NCI-H460 (cell line): Measurements from ENCODE around the gene TXN. TPM values are rescaled to one million over a fixed set of nuclear protein-coding genes. Genes with fewer than 3 reads are reported as not detected.
"Not testable (repeated sequence)": the region's sequence is repeated elsewhere in the genome, so short reads cannot be mapped to it uniquely, and the experiment has no call there.

Source experiments
- DNase-seq: peaks from one replicate; pipeline ENCODE4 v3.0.0-alpha.2; 2016; ENCODE audit warnings: low read depth; ENCODE audit errors: extremely low read depth
- total RNA-seq: library from RNA; depleted of rRNA; stranded (reverse); fragments of >200 nt; shearing (Covaris generic); gene quantifications from 2 replicates; pipeline ENCODE4 v1.2.3, GENCODE V29; 2014

TXN gene
- total RNA-seq, 1 experiment from 2014 or later, result 1,237 TPM

DNA sequence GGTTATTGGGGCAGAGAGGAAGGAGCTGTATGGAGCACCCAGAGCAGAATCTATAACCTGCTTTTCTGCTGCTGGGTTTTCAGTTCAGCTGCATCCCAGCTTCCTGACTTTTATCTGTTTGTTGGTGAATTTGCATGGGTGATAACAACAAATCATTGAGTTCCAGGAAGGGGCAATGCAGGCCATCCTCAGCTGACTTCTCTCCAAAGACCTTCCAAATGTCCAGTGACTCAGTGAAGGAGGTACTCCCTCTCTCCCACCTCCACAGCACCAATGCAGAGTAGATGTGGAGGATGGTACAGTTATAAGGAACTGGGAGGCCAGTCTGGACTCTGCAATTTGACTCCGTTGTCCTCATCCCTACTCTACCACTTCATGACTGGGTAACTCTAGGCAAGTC is 1.6 kb upstream of the TXN start:
- no peak for DNase-seq

- peak; percentile 47 for DNase-seq
Measured at GRCh38 chr9:110257097-110257841, 962 bp upstream of the TXN start.

DNA sequence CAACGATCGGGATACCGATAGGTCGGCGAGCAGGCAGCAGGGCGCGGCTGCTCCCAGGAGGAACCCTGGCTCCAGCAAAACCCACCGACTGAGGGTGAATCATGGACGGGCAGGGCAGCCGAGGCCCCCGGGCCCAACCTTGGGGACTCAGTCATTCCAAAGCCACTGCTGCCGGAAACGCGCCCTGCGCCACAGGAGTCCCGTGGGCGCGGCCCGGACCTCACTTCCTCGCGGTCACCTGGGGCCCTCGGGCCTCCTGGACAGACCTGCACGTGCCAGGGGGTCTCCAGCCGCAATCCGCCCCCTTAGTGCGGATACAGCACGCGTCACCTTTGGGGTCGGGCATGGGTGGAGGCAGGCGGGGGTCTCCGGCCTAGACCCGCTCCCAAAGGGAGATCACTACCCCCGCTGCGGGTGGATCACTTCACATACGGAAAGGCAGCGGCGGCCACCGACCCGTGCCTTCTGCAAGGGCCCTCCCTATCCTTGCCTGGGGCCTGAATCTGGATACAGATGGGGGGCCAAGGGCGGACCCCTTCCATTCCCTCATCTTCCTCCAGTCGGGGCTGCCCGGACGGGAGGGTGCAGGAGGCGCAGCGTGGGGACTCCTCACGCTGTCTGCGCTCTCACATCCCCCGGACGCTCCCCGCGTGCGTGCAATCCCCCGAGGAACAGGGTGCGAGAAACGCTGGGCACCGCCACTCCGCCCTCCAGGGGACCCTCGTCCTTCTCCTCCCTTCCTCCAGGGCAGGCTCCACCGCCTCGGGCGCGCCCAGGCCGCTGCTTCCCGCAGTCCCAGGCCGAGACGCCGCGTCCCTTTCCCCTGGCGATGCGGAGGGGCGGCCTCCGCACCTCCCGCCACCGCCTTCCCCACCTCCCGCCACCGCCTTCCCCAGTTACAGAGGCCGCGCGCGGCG is 586 bp downstream of the TXN start:
- peak; percentile 45 for DNase-seq

GRCh38 chr9:110255034-110255462 is 1.3 kb downstream of the TXN start:
- DNase-seq, result no peak

GRCh38 chr9:110254500-110254899 is 1.8 kb downstream of the TXN start:
- no peak for DNase-seq

DNA sequence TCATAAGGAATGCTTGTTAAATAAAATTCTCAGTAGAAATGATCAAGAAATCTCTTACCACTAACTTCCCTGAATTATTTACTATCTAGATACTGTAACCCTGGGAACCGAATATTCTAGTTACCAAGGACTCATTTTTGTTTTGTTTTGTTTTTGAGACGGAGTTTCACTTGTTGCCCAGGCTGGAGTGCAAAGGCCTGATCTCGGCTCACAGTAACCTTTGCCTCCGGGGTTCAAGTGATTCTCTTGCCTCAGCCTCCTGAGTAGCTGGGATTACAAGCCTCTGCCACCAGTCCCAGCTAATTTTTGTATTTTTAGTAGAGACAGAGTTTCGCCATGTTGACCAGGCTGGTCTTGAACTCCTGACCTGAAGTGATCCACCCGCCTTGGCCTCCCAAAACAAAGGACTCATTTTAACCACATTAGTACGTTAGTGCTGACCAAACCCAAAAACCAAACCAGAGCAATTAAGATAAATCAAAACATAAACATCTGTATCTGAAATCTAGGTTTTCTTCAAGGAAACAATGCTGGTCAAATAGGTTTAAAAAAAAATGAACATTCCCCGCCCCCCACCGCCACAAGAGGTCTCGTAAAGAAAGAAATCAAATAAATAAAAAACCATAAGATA is 3.7 kb downstream of the TXN start:
- DNase-seq, result no peak

- not testable (repeated sequence) for DNase-seq
Measured at GRCh38 chr9:110251770-110252169, 4.5 kb downstream of the TXN start.

DNA sequence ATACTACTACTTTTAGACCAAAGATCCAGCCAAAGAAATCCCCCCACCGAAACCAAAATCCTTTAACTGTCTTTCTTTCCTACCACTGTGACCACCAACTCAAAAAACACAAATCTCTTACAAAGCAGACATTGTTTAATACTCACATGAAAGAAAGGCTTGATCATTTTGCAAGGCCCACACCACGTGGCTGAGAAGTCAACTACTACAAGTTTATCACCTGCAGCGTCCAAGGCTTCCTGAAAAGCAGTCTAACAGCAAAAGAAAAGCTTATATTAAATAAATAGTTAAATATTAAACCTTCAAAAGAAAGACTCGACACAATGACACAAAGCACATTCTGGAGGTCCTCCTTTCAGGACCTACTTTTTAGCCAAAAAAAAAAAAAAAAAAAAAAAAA is 5.1 kb downstream of the TXN start:
- DNase-seq, result no peak

- DNase-seq, result no peak
Measured at GRCh38 chr9:110249603-110250002, 6.7 kb downstream of the TXN start.

GRCh38 chr9:110248361-110248760 is 7.9 kb downstream of the TXN start:
- DNase-seq, result no peak

DNA sequence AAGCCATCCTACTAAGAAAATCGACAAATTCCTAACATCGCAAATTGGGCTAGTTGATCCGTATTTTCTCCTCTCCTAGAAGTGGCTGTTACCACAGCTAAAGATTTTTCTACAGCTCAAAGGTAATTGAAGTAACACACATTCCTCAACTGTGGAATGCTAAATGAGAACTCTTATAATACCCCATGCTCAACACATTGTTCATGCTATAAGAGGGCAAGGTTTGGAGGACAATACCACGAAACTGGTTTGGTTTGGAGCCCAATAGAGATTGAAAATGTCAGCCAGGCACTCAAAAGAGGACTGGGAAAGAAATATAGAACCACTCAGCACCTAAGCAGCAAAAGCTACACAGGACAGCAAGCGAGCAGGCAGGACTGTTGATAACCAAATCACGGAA is 10.1 kb downstream of the TXN start:
- DNase-seq, result no peak

GRCh38 chr9:110244616-110245015 is 11.7 kb downstream of the TXN start:
- DNase-seq, result no peak

- DNase-seq, result no peak
Measured at GRCh38 chr9:110241858-110242321, 14.4 kb downstream of the TXN start.

DNA sequence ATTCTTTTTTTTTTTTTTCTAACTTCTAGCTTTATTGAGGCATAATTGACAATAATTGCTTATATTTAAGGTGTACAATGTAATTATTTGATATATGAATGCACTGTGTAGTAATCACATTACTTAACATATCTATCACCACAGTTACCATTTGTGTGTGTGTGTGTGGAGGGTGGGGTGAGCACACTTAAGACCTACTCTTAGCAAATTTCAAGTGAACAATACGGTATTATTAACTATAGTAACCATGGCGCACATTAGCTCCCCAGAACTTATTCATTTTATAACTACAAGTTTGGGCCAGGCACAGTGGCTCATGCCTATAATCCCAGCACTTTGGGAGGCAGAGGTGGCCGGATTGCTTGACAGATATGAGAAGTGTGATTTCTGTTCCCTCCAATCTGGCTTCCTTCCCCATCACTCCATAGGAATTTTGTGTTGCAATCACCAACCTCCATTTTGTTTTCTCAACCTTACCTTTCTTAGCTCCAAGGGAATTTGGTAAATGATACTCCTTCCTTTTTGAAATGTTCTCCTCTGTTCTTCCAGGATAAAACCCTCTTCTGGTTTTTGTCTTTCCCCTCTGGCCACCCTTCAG is 14.9 kb downstream of the TXN start:
- no peak for DNase-seq

- no peak for DNase-seq
Measured at GRCh38 chr9:110240198-110240597, 16.1 kb downstream of the TXN start.

GRCh38 chr9:110228321-110228720 is 28.0 kb downstream of the TXN start:
- no peak for DNase-seq

DNA sequence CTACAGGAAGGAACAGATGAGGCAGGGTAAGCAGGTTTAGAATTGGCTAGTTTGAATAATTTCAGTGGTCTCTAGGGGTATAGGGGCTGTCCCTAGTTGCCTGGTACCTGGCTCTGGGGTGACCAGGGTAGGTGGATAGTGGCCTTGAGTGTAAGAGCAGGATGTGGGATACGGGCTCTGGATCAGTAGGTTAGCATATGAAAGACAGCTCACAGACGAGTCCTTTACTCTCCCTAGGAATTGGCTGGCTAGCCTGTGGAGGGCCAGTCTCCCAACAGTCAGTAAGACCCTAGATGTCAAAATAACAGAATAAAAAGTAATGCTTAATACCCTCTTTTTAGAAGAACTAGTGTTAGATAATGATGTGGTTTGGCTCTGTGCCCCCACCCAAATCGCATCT is 31.7 kb downstream of the TXN start:
- no peak for DNase-seq

GRCh38 chr9:110220809-110221208 is 35.5 kb downstream of the TXN start:
- no peak for DNase-seq

- peak; percentile 34 for DNase-seq
Measured at GRCh38 chr9:110217656-110218099, 38.6 kb downstream of the TXN start.

DNA sequence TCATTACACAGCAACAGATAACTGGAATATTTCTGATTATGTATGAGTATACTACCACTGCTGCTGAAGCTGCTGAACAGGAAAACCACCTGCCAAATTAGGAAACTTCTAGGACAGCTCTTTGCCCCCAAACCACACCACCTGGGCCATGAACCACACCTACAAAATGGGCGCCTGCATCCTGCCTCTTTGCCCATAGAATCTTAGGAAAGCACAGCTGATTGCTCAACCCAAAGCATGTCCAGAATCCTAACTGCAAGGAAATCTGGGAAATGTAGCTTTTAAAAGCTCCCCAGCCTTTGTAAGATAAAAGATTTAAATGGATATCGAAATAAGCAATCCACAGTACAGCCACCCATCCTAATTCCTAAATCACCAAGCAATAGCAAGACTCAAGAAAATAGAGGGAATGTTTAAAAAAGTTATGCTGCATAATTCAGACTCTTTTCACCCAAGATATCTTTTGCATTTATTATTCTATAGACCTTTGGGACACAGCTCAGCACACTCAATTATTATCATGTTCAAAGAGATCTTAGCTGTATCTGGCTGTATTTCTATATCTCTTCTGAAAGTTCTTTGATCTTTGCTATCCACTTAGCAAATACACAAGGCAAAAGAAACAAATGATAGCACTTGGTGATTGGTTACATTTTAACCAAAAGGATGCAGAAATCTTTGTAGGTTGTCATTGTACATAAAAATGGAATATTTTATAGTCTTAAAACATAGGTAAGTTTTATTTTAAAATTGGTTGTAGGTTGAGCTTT is 41.5 kb downstream of the TXN start:
- DNase-seq, result no peak
